DOHH2 (cell line): ENCODE results near the gene ZNRD2.

Source experiments
- H3F3A ChIP-seq: fragments of 200-600 bp; sonication (generic), shearing (Covaris generic); 2 replicates; pipeline ENCODE4 v1.6.0; 2016; ENCODE audit warnings: antibody characterized with exemption, mild to moderate bottlenecking; ENCODE audit not compliant: control insufficient read depth, insufficient read depth
- H3K27ac ChIP-seq: fragments of 200-600 bp; sonication (generic); 2 replicates; pipeline ENCODE4 v1.5.1; 2014; ENCODE audit warnings: low read depth, mild to moderate bottlenecking, low read length, moderate library complexity
- H3K27me3 ChIP-seq: fragments of 200-600 bp; sonication (generic); 2 replicates; pipeline ENCODE4 v1.6.1; 2014; ENCODE audit warnings: mild to moderate bottlenecking, low read length, mixed read lengths; ENCODE audit not compliant: control insufficient read depth
- H3K36me3 ChIP-seq: fragments of 200-600 bp; sonication (generic); 2 replicates; pipeline ENCODE4 v1.6.1; 2014; ENCODE audit warnings: mild to moderate bottlenecking, low read length, moderate library complexity, mixed read lengths; ENCODE audit not compliant: control insufficient read depth
- H3K4me1 ChIP-seq: fragments of 200-600 bp; sonication (generic); 2 replicates; pipeline ENCODE4 v1.6.1; 2014; ENCODE audit warnings: mild to moderate bottlenecking, low read length, mixed read lengths; ENCODE audit not compliant: control insufficient read depth
- H3K4me2 ChIP-seq: fragments of 200-600 bp; sonication (generic); 2 replicates; pipeline ENCODE4 v1.6.0; 2014; ENCODE audit warnings: mild to moderate bottlenecking, low read length, moderate library complexity
- H3K4me3 ChIP-seq: fragments of 200-600 bp; sonication (generic); 2 replicates; pipeline ENCODE4 v1.5.1; 2014; ENCODE audit warnings: mild to moderate bottlenecking, low read length, mixed read lengths
- H3K79me2 ChIP-seq: fragments of 200-600 bp; sonication (generic); 2 replicates; pipeline ENCODE4 v1.6.1; 2014; ENCODE audit warnings: mild to moderate bottlenecking, low read length, mixed read lengths; ENCODE audit not compliant: control insufficient read depth
- H3K9me2 ChIP-seq: fragments of 200-600 bp; sonication (generic); replicated peaks from 2 replicates; pipeline ENCODE4 v1.6.1; 2014; ENCODE audit warnings: mild to moderate bottlenecking, low read length, mixed read lengths; ENCODE audit not compliant: control insufficient read depth
- H3K9me3 ChIP-seq: fragments of 200-600 bp; sonication (generic); 2 replicates; pipeline ENCODE4 v1.6.1; 2014; ENCODE audit warnings: antibody characterized with exemption, low read length, mixed read lengths; ENCODE audit not compliant: control insufficient read depth, insufficient read depth
- H4K20me1 ChIP-seq: fragments of 200-600 bp; sonication (generic); 2 replicates; pipeline ENCODE4 v1.6.0; 2014; ENCODE audit warnings: low read depth, mild to moderate bottlenecking, antibody characterized with exemption, low read length, moderate library complexity; ENCODE audit not compliant: control insufficient read depth, insufficient read depth
- CTCF ChIP-seq: fragments of 200-600 bp; sonication (generic); IDR thresholded peaks from one replicate; pipeline ENCODE4 v1.5.1; 2014; ENCODE audit warnings: antibody characterized with exemption, mild to moderate bottlenecking, low read depth, low read length; ENCODE audit not compliant: poor library complexity, severe bottlenecking
- EZH2phosphoT487 ChIP-seq: fragments of 200-600 bp; sonication (generic); IDR thresholded peaks from 2 replicates; pipeline ENCODE4 v1.6.1; 2017; ENCODE audit warnings: borderline replicate concordance, mild to moderate bottlenecking, antibody characterized with exemption, low read length, moderate library complexity, mixed read lengths

Gene ZNRD2

GRCh38 chr11:65548395-65548794 lies 21.9 kb upstream of the ZNRD2 start:
- Histone ChIP-seq H3K9me2 (no peaks in the 10 kb centered on the region), H3K36me3 (no peaks in the 10 kb centered on the region), H3F3A (peaks cover 24% of the 10 kb centered on the region), H3K9me3 (no peaks in the 10 kb centered on the region), H4K20me1 (no peaks in the 10 kb centered on the region), H3K27ac (no peak overlapping the region), H3K79me2 (no peaks in the 10 kb centered on the region), H3K4me1 (peaks cover 64% of the 10 kb centered on the region), H3K4me2 (no peak overlapping the region), H3K4me3 (no peak overlapping the region), H3K27me3 (no peaks in the 10 kb centered on the region)
- TF ChIP-seq EZH2phosphoT487 (no peak), CTCF (no peak)

GRCh38 chr11:65549096-65549495 lies 21.2 kb upstream of the ZNRD2 start:
- TF ChIP-seq CTCF, result no peak
- Histone ChIP-seq H3K4me1 (peaks cover 71% of the 10 kb centered on the region), H3F3A (peaks cover 24% of the 10 kb centered on the region), H3K4me3 (no peak overlapping the region), H3K9me2 (no peaks in the 10 kb centered on the region), H4K20me1 (no peaks in the 10 kb centered on the region), H3K4me2 (no peak overlapping the region), H3K9me3 (no peaks in the 10 kb centered on the region), H3K27me3 (no peaks in the 10 kb centered on the region), H3K27ac (no peak overlapping the region), H3K36me3 (no peaks in the 10 kb centered on the region), H3K79me2 (no peaks in the 10 kb centered on the region)

- Histone ChIP-seq H3K4me1 (peaks cover 60% of the 10 kb centered on the region), H3K36me3 (no peaks in the 10 kb centered on the region), H4K20me1 (no peaks in the 10 kb centered on the region), H3K9me2 (no peaks in the 10 kb centered on the region), H3K9me3 (no peaks in the 10 kb centered on the region), H3K27me3 (no peaks in the 10 kb centered on the region), H3K27ac (peak overlapping the region; percentile 44; the same call in 1 of the 2 replicates), H3K79me2 (no peaks in the 10 kb centered on the region), H3K4me3 (peak overlapping the region; percentile 31), H3K4me2 (peak overlapping the region; percentile 54), H3F3A (peaks cover 13% of the 10 kb centered on the region)
- no peak for TF ChIP-seq EZH2phosphoT487
- peak; percentile 95 for TF ChIP-seq CTCF
These were observed 18.5 kb upstream of the ZNRD2 start for GRCh38 chr11:65551572-65552387.
